GM23338 (cell line): Measurements from ENCODE around the gene CPNE4. TPM values are rescaled to one million over a fixed set of nuclear protein-coding genes. Genes with fewer than 3 reads are reported as not detected.
A peak's percentile ranks its signal among the peaks of the same experiment; 100 is the strongest.

ENCODE experiments used
- ATAC-seq: fragments of 200-7000 bp; cut with Tn5 transposase; 3 replicates; pipeline ENCODE4 v1.9.1; 2020
- DNase-seq: peaks from one replicate; pipeline ENCODE4 v3.0.0-alpha.2; 2015; ENCODE audit warnings: low spot score
- H2AFZ ChIP-seq: fragments of 200-600 bp; sonication (generic); 2 replicates; pipeline ENCODE4 v1.8.0; 2016; ENCODE audit warnings: antibody characterized with exemption, mild to moderate bottlenecking, moderate library complexity
- H3F3A ChIP-seq: fragments of 200-600 bp; sonication (generic); replicated peaks from 2 replicates; pipeline ENCODE4 v1.8.0; 2017; ENCODE audit warnings: antibody characterized with exemption, mixed run types, low read depth
- H3K27ac ChIP-seq: fragments of 200-600 bp; sonication (generic); 2 replicates; pipeline ENCODE4 v1.6.1; 2016; ENCODE audit warnings: low read depth
- H3K27me3 ChIP-seq: fragments of 200-600 bp; sonication (generic); 2 replicates; pipeline ENCODE4 v1.8.0; 2016; ENCODE audit warnings: mild to moderate bottlenecking, mixed run types, moderate library complexity; ENCODE audit not compliant: insufficient read depth
- H3K36me3 ChIP-seq: fragments of 200-600 bp; sonication (generic); 2 replicates; pipeline ENCODE4 v1.8.0; 2016; ENCODE audit warnings: mild to moderate bottlenecking; ENCODE audit not compliant: insufficient read depth
- H3K4me1 ChIP-seq: fragments of 200-600 bp; sonication (generic); 2 replicates; pipeline ENCODE4 v1.8.0; 2016; ENCODE audit warnings: mild to moderate bottlenecking, moderate library complexity; ENCODE audit not compliant: insufficient read depth
- H3K4me2 ChIP-seq: fragments of 200-600 bp; sonication (generic); 2 replicates; pipeline ENCODE4 v1.7.1; 2017; ENCODE audit warnings: mixed run types
- H3K4me3 ChIP-seq: fragments of 200-600 bp; sonication (generic); 2 replicates; pipeline ENCODE4 v1.6.1; 2016; ENCODE audit warnings: mixed run types
- H3K79me2 ChIP-seq: fragments of 200-600 bp; sonication (generic); replicated peaks from 2 replicates; pipeline ENCODE4 v1.8.0; 2017; ENCODE audit warnings: mild to moderate bottlenecking; ENCODE audit not compliant: insufficient read depth
- H3K9me2 ChIP-seq: fragments of 200-600 bp; sonication (generic); 2 replicates; pipeline ENCODE4 v1.8.0; 2017; ENCODE audit not compliant: insufficient read depth
- H4K20me1 ChIP-seq: fragments of 200-600 bp; sonication (generic); replicated peaks from 2 replicates; pipeline ENCODE4 v1.8.0; 2017; ENCODE audit warnings: mild to moderate bottlenecking; ENCODE audit not compliant: insufficient read depth
- H3K27ac Mint-ChIP-seq: 2 replicates; pipeline ENCODE4 v1.8.0; 2020; ENCODE audit warnings: inconsistent platforms, mild to moderate bottlenecking, moderate library complexity, mixed read lengths
- H3K27me3 Mint-ChIP-seq: 3 replicates; pipeline ENCODE4 v1.8.0; 2022; ENCODE audit warnings: low read depth, mild to moderate bottlenecking, moderate library complexity, mixed read lengths, inconsistent platforms; ENCODE audit not compliant: insufficient read depth, poor library complexity
- H3K36me3 Mint-ChIP-seq: 3 replicates; pipeline ENCODE4 v1.8.0; 2021; ENCODE audit warnings: low read depth, mild to moderate bottlenecking, inconsistent platforms, moderate library complexity, mixed read lengths
- H3K4me1 Mint-ChIP-seq: 3 replicates; pipeline ENCODE4 v1.8.0; 2020; ENCODE audit warnings: mild to moderate bottlenecking, inconsistent platforms, mixed read lengths
- H3K4me3 Mint-ChIP-seq: 3 replicates; pipeline ENCODE4 v1.8.0; 2021; ENCODE audit warnings: moderate library complexity, mild to moderate bottlenecking, inconsistent platforms, mixed read lengths
- H3K9me3 Mint-ChIP-seq: 3 replicates; pipeline ENCODE4 v1.8.0; 2020; ENCODE audit warnings: moderate library complexity, mild to moderate bottlenecking, inconsistent platforms, mixed read lengths
- CREB1 ChIP-seq: fragments of 250-450 bp; sonication (Bioruptor Pico); IDR thresholded peaks from 2 replicates; pipeline ENCODE4 v1.5.0; 2020; ENCODE audit warnings: low read depth, mild to moderate bottlenecking, moderate library complexity
- ETS1 ChIP-seq: IDR thresholded peaks from 2 replicates; pipeline ENCODE4 v1.6.1; 2016; ENCODE audit warnings: antibody characterized with exemption
- EZH2 ChIP-seq: fragments of 200-600 bp; sonication (generic); IDR thresholded peaks from one replicate; pipeline ENCODE4 v1.8.0; 2017; ENCODE audit warnings: antibody characterized with exemption, mild to moderate bottlenecking, low read depth; ENCODE audit not compliant: unreplicated experiment
- EZH2phosphoT487 ChIP-seq: fragments of 200-600 bp; sonication (generic); IDR thresholded peaks from one replicate; pipeline ENCODE4 v1.8.1; 2018; ENCODE audit warnings: antibody characterized with exemption; ENCODE audit not compliant: unreplicated experiment
- JUNB ChIP-seq: IDR thresholded peaks from one replicate; pipeline ENCODE4 v1.6.1; 2016; ENCODE audit warnings: antibody characterized with exemption; ENCODE audit not compliant: unreplicated experiment
- NANOG ChIP-seq: IDR thresholded peaks from 2 replicates; pipeline ENCODE4 v1.6.1; 2016; ENCODE audit warnings: antibody characterized with exemption, borderline replicate concordance
- POLR2AphosphoS5 ChIP-seq: IDR thresholded peaks from 2 replicates; pipeline ENCODE4 v1.6.1; 2016; ENCODE audit warnings: antibody characterized with exemption, low read depth
- STAT1 ChIP-seq: IDR thresholded peaks from one replicate; pipeline ENCODE4 v1.6.1; 2016; ENCODE audit warnings: antibody characterized with exemption; ENCODE audit not compliant: unreplicated experiment
- ZNF114 ChIP-seq: fragments of 250-450 bp; sonication (Bioruptor Pico); IDR thresholded peaks from 2 replicates; pipeline ENCODE4 v1.5.0; 2020; ENCODE audit warnings: mild to moderate bottlenecking, moderate library complexity
- ZNF331 ChIP-seq: fragments of 250-450 bp; sonication (Bioruptor Pico); IDR thresholded peaks from 2 replicates; pipeline ENCODE4 v1.5.0; 2020; ENCODE audit warnings: low read depth, mild to moderate bottlenecking, moderate library complexity
- polyA plus RNA-seq: library from polyadenylated mRNA; unstranded; fragments of >200 nt; fragmentation: Nextera tagmentation; extraction: Ambion mirVana; gene quantifications from 2 replicates; pipeline ENCODE4 v1.2.1, GENCODE V29; 2016
- total RNA-seq: library from RNA; depleted of rRNA; stranded (reverse); fragments of >200 nt; shearing (Covaris generic); gene quantifications from 2 replicates; pipeline ENCODE4 v1.2.3, GENCODE V29; 2014
- TF ChIP-seq, protein P1 (sequence below), 2 experiments: fragments of 200-600 bp in 1 of 2; sonication (generic) in 1 of 2; conservative IDR thresholded peaks; 2 replicates each; pipeline versions ENCODE4 v1.5.1 to v1.6.1; 2016 to 2017; ENCODE audit warnings: antibody characterized with exemption in 2 of 2, low read depth in 2 of 2, mild to moderate bottlenecking in 2 of 2, moderate library complexity in 1 of 2
- TF ChIP-seq, protein P2 (sequence below): fragments of 250-450 bp; sonication (Bioruptor Pico); IDR thresholded peaks from 2 replicates; pipeline ENCODE4 v1.5.0; 2020; ENCODE audit warnings: mild to moderate bottlenecking, moderate library complexity
- TF ChIP-seq, protein P3 (sequence below): IDR thresholded peaks from one replicate; pipeline ENCODE4 v1.6.1; 2018; ENCODE audit warnings: antibody characterized with exemption; ENCODE audit not compliant: unreplicated experiment

CPNE4 gene
- total and polyA plus RNA-seq, 2 experiments from 2014 or later = 2.0 to 6.5 TPM

DNA sequence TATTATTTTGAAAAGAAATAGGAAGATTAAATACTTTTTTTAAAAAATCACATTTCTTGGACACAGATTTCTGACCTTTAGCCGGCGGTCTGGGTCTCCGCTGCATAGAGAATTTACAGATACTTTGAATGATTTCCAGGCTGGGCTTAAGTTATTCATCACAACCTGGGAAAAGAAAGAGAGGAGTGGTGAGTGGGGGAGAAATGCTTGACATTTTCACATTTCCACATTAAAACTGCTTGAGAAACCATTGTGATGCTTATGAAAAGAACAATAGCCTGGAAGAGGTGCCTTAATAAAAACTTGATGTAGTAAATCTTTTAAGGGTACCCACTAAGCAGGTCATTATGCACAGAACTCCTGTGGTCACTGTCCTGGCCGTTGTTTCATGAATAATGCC lies 365.2 kb downstream of the CPNE4 start:
- Histone ChIP-seq H4K20me1 (no peaks in the 10 kb centered on the region), H3K9me2 (peaks cover 16% of the 10 kb centered on the region), H3K4me1 (peaks cover 18% of the 10 kb centered on the region), H3K4me3 (no peak overlapping the region), H3K27ac (no peak overlapping the region), H3F3A (no peaks in the 10 kb centered on the region), H3K36me3 (no peaks in the 10 kb centered on the region), H2AFZ (no peak overlapping the region), H3K79me2 (no peaks in the 10 kb centered on the region), H3K27me3 (no peaks in the 10 kb centered on the region), H3K4me2 (0 out of 2 replicates have a peak overlapping the region, but pooled peaks have one; percentile 15)
- Mint-ChIP-seq H3K4me1 (peaks cover 20% of the 10 kb centered on the region), H3K27me3 (peaks cover 3% of the 10 kb centered on the region), H3K36me3 (peaks cover 6% of the 10 kb centered on the region; the same call in 1 of the 3 replicates), H3K4me3 (0 out of 3 replicates have a peak overlapping the region, but pooled peaks have one; percentile 20), H3K9me3 (no peaks in the 10 kb centered on the region; the same call in 2 of the 3 replicates), H3K27ac (no peak overlapping the region)
- DNase-seq (peak; percentile 36), ATAC-seq (peak; percentile 52)
- TF ChIP-seq ETS1 = no peak
- no peak for TF ChIP-seq STAT1
- TF ChIP-seq NANOG = no peak
- TF ChIP-seq, protein P1, sequence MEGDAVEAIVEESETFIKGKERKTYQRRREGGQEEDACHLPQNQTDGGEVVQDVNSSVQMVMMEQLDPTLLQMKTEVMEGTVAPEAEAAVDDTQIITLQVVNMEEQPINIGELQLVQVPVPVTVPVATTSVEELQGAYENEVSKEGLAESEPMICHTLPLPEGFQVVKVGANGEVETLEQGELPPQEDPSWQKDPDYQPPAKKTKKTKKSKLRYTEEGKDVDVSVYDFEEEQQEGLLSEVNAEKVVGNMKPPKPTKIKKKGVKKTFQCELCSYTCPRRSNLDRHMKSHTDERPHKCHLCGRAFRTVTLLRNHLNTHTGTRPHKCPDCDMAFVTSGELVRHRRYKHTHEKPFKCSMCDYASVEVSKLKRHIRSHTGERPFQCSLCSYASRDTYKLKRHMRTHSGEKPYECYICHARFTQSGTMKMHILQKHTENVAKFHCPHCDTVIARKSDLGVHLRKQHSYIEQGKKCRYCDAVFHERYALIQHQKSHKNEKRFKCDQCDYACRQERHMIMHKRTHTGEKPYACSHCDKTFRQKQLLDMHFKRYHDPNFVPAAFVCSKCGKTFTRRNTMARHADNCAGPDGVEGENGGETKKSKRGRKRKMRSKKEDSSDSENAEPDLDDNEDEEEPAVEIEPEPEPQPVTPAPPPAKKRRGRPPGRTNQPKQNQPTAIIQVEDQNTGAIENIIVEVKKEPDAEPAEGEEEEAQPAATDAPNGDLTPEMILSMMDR (conservative IDR thresholded peaks at IDR 0.05; ENCODE audit: low read depth in 2 of 2) = no peak
- no peak for TF ChIP-seq ZNF114 (CRISPR knock-in tag)
- TF ChIP-seq EZH2 = no peak
- TF ChIP-seq, protein P2, sequence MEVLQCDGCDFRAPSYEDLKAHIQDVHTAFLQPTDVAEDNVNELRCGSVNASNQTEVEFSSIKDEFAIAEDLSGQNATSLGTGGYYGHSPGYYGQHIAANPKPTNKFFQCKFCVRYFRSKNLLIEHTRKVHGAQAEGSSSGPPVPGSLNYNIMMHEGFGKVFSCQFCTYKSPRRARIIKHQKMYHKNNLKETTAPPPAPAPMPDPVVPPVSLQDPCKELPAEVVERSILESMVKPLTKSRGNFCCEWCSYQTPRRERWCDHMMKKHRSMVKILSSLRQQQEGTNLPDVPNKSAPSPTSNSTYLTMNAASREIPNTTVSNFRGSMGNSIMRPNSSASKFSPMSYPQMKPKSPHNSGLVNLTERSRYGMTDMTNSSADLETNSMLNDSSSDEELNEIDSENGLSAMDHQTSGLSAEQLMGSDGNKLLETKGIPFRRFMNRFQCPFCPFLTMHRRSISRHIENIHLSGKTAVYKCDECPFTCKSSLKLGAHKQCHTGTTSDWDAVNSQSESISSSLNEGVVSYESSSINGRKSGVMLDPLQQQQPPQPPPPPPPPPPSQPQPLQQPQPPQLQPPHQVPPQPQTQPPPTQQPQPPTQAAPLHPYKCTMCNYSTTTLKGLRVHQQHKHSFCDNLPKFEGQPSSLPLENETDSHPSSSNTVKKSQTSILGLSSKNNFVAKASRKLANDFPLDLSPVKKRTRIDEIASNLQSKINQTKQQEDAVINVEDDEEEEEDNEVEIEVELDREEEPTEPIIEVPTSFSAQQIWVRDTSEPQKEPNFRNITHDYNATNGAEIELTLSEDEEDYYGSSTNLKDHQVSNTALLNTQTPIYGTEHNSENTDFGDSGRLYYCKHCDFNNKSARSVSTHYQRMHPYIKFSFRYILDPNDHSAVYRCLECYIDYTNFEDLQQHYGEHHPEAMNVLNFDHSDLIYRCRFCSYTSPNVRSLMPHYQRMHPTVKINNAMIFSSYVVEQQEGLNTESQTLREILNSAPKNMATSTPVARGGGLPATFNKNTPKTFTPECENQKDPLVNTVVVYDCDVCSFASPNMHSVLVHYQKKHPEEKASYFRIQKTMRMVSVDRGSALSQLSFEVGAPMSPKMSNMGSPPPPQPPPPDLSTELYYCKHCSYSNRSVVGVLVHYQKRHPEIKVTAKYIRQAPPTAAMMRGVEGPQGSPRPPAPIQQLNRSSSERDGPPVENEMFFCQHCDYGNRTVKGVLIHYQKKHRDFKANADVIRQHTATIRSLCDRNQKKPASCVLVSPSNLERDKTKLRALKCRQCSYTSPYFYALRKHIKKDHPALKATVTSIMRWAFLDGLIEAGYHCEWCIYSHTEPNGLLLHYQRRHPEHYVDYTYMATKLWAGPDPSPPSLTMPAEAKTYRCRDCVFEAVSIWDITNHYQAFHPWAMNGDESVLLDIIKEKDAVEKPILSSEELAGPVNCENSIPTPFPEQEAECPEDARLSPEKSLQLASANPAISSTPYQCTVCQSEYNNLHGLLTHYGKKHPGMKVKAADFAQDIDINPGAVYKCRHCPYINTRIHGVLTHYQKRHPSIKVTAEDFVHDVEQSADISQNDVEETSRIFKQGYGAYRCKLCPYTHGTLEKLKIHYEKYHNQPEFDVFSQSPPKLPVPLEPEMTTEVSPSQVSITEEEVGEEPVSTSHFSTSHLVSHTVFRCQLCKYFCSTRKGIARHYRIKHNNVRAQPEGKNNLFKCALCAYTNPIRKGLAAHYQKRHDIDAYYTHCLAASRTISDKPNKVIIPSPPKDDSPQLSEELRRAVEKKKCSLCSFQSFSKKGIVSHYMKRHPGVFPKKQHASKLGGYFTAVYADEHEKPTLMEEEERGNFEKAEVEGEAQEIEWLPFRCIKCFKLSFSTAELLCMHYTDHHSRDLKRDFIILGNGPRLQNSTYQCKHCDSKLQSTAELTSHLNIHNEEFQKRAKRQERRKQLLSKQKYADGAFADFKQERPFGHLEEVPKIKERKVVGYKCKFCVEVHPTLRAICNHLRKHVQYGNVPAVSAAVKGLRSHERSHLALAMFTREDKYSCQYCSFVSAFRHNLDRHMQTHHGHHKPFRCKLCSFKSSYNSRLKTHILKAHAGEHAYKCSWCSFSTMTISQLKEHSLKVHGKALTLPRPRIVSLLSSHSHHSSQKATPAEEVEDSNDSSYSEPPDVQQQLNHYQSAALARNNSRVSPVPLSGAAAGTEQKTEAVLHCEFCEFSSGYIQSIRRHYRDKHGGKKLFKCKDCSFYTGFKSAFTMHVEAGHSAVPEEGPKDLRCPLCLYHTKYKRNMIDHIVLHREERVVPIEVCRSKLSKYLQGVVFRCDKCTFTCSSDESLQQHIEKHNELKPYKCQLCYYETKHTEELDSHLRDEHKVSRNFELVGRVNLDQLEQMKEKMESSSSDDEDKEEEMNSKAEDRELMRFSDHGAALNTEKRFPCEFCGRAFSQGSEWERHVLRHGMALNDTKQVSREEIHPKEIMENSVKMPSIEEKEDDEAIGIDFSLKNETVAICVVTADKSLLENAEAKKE (CRISPR knock-in tag) = no peak
- TF ChIP-seq EZH2phosphoT487 = no peak
- TF ChIP-seq, protein P3, sequence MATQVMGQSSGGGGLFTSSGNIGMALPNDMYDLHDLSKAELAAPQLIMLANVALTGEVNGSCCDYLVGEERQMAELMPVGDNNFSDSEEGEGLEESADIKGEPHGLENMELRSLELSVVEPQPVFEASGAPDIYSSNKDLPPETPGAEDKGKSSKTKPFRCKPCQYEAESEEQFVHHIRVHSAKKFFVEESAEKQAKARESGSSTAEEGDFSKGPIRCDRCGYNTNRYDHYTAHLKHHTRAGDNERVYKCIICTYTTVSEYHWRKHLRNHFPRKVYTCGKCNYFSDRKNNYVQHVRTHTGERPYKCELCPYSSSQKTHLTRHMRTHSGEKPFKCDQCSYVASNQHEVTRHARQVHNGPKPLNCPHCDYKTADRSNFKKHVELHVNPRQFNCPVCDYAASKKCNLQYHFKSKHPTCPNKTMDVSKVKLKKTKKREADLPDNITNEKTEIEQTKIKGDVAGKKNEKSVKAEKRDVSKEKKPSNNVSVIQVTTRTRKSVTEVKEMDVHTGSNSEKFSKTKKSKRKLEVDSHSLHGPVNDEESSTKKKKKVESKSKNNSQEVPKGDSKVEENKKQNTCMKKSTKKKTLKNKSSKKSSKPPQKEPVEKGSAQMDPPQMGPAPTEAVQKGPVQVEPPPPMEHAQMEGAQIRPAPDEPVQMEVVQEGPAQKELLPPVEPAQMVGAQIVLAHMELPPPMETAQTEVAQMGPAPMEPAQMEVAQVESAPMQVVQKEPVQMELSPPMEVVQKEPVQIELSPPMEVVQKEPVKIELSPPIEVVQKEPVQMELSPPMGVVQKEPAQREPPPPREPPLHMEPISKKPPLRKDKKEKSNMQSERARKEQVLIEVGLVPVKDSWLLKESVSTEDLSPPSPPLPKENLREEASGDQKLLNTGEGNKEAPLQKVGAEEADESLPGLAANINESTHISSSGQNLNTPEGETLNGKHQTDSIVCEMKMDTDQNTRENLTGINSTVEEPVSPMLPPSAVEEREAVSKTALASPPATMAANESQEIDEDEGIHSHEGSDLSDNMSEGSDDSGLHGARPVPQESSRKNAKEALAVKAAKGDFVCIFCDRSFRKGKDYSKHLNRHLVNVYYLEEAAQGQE = no peak
- no peak for TF ChIP-seq JUNB
- no peak for TF ChIP-seq ZNF331 (CRISPR knock-in tag)
- no peak for TF ChIP-seq CREB1
- no peak for TF ChIP-seq POLR2AphosphoS5
